Left lung (tissue), 10 donors: ENCODE measurements around the gene C5AR2. TPM values are rescaled to one million over a fixed set of nuclear protein-coding genes. Genes with fewer than 3 reads are reported as not detected.
"Not testable (repeated sequence)": the region's sequence is repeated elsewhere in the genome, so short reads cannot be mapped to it uniquely, and the experiment has no call there.

Experiments
- ATAC-seq: fragments of 200-7000 bp; cut with Tn5 transposase; one replicate; pipeline ENCODE4 v1.9.1; 2020; ENCODE audit warnings: moderate library complexity
- DNase-seq, 4 donors: peaks; one replicate each; pipeline ENCODE4 v3.0.0-alpha.2; 2013 to 2020
- H3K27ac ChIP-seq, 2 donors: fragments of 200-600 bp; sonication (generic) in 1 of 2; one replicate each; pipeline versions ENCODE4 v1.5.0 to v1.8.0; 2020 to 2021
- H3K27me3 ChIP-seq, 2 donors: fragments of 200-600 bp; sonication (generic) in 1 of 2; one replicate each; pipeline versions ENCODE4 v1.5.0 to v1.8.0; 2020 to 2021
- H3K36me3 ChIP-seq, 2 donors: fragments of 200-600 bp; sonication (generic) in 1 of 2; one replicate each; pipeline versions ENCODE4 v1.5.0 to v1.8.0; 2020 to 2021
- H3K4me1 ChIP-seq, 2 donors: fragments of 200-600 bp; one replicate each; pipeline ENCODE4 v1.8.0; 2021
- H3K4me3 ChIP-seq, 2 donors: fragments of 200-600 bp; sonication (generic) in 1 of 2; one replicate each; pipeline versions ENCODE4 v1.5.0 to v1.8.0; 2020 to 2021; ENCODE audit warnings: mild to moderate bottlenecking in 1 of 2
- H3K9me3 ChIP-seq, 2 donors: fragments of 200-600 bp; sonication (generic) in 1 of 2; one replicate each; pipeline versions ENCODE4 v1.5.0 to v1.8.0; 2020 to 2021
- intact Hi-C, 2 donors: fragments of 100-400 bp; cut with DNase I; formaldehyde crosslinking; loops; one replicate each; pipeline versions ENCODE4 v1.11.2 to v1.14.2; 2022
- polyA plus RNA-seq, 6 donors: library from polyadenylated mRNA; unstranded; fragments of 120-200 nt; gene quantifications; one replicate each; pipeline ENCODE4 v1.2.1, GENCODE V29; 2013; ENCODE audit not compliant: insufficient read length in 6 of 6
- total RNA-seq, 2 donors: library from RNA; stranded (reverse); fragmentation: NEBNext Ultra II Directional; extraction: Animal tissue kit (Norgen Biotek cat#: 25700); gene quantifications; one replicate each; pipeline ENCODE4 v1.2.1, GENCODE V29; 2021
- TF ChIP-seq, protein P1 (sequence below), 2 donors: fragments of 200-600 bp; sonication (generic) in 1 of 2; IDR thresholded peaks; one replicate each; pipeline versions ENCODE4 v1.5.0 to v1.8.0; 2021; ENCODE audit warnings: antibody characterized with exemption in 2 of 2
- donor health status: DM: no; HTN: yes; CAD: no.
- donor health status: DM: no; HTN: no; CAD: no.

C5AR2 gene
- total and polyA plus RNA-seq, 8 donors = 0.48 to 11.2 (median 0.78) TPM

GRCh38 chr19:47339196-47339880 lies 7.4 kb downstream of the C5AR2 start:
- Histone ChIP-seq H3K9me3 (no peaks in the 10 kb centered on the region), H3K27me3 (no peaks in the 10 kb centered on the region), H3K4me3 (no peak overlapping the region), H3K27ac (no peak overlapping the region), H3K36me3 (peaks cover 0 to 15% of the 10 kb centered on the region in 2 donors), H3K4me1 (peaks cover 0 to 29% of the 10 kb centered on the region in 2 donors)
- intact Hi-C loops = no loop called here
- TF ChIP-seq, protein P1, sequence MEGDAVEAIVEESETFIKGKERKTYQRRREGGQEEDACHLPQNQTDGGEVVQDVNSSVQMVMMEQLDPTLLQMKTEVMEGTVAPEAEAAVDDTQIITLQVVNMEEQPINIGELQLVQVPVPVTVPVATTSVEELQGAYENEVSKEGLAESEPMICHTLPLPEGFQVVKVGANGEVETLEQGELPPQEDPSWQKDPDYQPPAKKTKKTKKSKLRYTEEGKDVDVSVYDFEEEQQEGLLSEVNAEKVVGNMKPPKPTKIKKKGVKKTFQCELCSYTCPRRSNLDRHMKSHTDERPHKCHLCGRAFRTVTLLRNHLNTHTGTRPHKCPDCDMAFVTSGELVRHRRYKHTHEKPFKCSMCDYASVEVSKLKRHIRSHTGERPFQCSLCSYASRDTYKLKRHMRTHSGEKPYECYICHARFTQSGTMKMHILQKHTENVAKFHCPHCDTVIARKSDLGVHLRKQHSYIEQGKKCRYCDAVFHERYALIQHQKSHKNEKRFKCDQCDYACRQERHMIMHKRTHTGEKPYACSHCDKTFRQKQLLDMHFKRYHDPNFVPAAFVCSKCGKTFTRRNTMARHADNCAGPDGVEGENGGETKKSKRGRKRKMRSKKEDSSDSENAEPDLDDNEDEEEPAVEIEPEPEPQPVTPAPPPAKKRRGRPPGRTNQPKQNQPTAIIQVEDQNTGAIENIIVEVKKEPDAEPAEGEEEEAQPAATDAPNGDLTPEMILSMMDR (IDR thresholded peaks at IDR 0.05) = no peak
- DNase-seq (no peak), ATAC-seq (no peak)

DNA sequence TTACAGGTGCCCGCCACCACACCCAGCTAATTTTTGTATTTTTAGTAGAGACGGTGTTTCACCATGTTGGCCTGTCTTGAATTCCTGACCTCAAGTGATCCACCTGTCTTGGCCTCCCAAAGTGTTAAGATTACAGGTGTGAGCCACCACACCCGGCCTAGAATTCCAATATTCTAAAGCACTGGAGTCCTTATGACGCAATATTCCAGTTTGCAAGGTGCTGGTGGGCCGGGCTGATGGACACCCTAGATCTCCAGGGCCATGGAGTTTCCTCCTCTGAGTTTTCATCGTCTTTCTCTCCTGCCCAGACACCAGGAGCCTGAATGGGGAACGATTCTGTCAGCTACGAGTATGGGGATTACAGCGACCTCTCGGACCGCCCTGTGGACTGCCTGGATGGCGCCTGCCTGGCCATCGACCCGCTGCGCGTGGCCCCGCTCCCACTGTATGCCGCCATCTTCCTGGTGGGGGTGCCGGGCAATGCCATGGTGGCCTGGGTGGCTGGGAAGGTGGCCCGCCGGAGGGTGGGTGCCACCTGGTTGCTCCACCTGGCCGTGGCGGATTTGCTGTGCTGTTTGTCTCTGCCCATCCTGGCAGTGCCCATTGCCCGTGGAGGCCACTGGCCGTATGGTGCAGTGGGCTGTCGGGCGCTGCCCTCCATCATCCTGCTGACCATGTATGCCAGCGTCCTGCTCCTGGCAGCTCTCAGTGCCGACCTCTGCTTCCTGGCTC lies 8.7 kb downstream of the C5AR2 start:
- no peak for ATAC-seq

DNA sequence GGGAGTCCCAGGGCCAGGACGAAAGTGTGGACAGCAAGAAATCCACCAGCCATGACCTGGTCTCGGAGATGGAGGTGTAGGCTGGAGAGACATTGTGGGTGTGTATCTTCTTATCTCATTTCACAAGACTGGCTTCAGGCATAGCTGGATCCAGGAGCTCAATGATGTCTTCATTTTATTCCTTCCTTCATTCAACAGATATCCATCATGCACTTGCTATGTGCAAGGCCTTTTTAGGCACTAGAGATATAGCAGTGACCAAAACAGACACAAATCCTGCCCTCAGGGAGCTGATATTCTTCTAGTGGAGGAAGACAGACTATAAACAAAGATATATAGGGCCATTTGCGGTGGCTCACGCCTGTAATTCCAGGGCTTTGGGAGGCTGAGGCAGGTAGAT lies 9.8 kb downstream of the C5AR2 start:
- Histone ChIP-seq H3K4me1 (peaks cover 0 to 15% of the 10 kb centered on the region in 2 donors), H3K4me3 (no peak overlapping the region), H3K36me3 (peaks cover 0 to 15% of the 10 kb centered on the region in 2 donors), H3K27me3 (no peaks in the 10 kb centered on the region), H3K27ac (no peak overlapping the region), H3K9me3 (no peaks in the 10 kb centered on the region)
- intact Hi-C loops = no loop called here
- DNase-seq (no peak), ATAC-seq (no peak)
- TF ChIP-seq, protein P1 (IDR thresholded peaks at IDR 0.05) = no peak

More for the DNA sequence above, 8.7 kb downstream of the C5AR2 start:
- intact Hi-C loops = no loop called here
- Histone ChIP-seq H3K27ac (no peak overlapping the region), H3K36me3 (peaks cover 0 to 15% of the 10 kb centered on the region in 2 donors), H3K9me3 (no peaks in the 10 kb centered on the region), H3K4me3 (no peak overlapping the region), H3K27me3 (no peaks in the 10 kb centered on the region), H3K4me1 (peaks cover 0 to 21% of the 10 kb centered on the region in 2 donors)
- DNase-seq = no peak
- TF ChIP-seq, protein P1 (IDR thresholded peaks at IDR 0.05) = no peak

- intact Hi-C loops = no loop called here
- no peak overlapping the region for H3K27ac ChIP-seq
- DNase-seq = no peak
- H3K4me3 ChIP-seq = no peak overlapping the region
- no peaks in the 10 kb centered on the region for H3K27me3 ChIP-seq
- no peak for ATAC-seq
- H3K9me3 ChIP-seq = no peaks in the 10 kb centered on the region
- peaks cover 0 to 14% of the 10 kb centered on the region in 2 donors for H3K4me1 ChIP-seq
- TF ChIP-seq, protein P1 (IDR thresholded peaks at IDR 0.05) = no peak
- peaks cover 0 to 15% of the 10 kb centered on the region in 2 donors for H3K36me3 ChIP-seq
These were observed 11.3 kb downstream of the C5AR2 start for GRCh38 chr19:47343194-47343802.

DNA sequence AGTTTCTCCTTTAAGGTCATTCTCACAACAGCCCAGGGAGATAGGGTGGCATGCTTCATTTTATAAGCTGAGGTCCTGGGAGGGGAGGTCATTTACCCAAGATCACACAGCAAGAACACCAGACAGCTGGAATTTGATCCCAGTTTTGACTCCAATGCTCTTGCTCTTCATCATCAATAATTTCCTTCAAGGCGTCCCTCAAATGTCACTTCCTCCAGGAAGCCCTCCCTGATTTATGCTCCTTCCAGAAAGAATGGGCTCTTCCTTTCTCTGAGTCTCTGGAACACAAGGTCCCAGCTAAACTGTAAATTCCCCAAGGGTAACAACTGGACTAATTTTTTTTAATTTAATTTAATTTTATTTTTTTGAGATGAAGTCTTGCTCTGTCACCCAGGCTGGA lies 12.4 kb downstream of the C5AR2 start:
- intact Hi-C loops = no loop called here

DNA sequence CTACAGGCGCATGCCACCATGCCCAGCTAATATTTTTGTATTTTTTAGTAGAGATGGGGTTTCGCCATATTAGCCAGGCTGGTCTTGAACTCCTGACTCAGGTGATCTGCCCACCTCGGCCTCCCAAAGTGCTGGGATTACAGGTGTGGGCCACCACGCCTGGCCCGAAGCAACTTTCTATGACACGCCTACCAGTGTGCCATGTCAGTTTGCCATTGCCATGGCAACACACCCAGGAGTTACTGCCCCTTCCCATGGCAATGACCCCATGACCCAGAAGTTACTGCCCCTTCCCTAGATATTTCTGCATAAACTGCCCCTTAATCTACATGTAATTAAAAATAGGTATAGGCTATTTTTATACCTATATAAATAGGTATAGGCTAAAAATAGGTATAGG lies 14.0 kb downstream of the C5AR2 start:
- H3K4me3 ChIP-seq, H3K36me3 ChIP-seq, ATAC-seq, DNase-seq, H3K27me3 ChIP-seq, H3K27ac ChIP-seq, H3K9me3 ChIP-seq, intact Hi-C loops: not testable (repeated sequence)
- peaks cover 7 to 29% of the 10 kb centered on the region in 2 donors for H3K4me1 ChIP-seq

More for the DNA sequence above, 12.4 kb downstream of the C5AR2 start:
- DNase-seq (no peak), ATAC-seq (no peak)
- TF ChIP-seq, protein P1 (IDR thresholded peaks at IDR 0.05) = no peak
- no peaks in the 10 kb centered on the region for H3K9me3 ChIP-seq
- H3K4me1 ChIP-seq = peaks cover 0 to 13% of the 10 kb centered on the region in 2 donors
- H3K36me3 ChIP-seq = peaks cover 0 to 15% of the 10 kb centered on the region in 2 donors
- no peak overlapping the region for H3K4me3 ChIP-seq
- H3K27ac ChIP-seq = no peak overlapping the region
- no peaks in the 10 kb centered on the region for H3K27me3 ChIP-seq
